HEK293T (cell line): Measurements from ENCODE around the gene ADGRB3.

Source experiments
- CTCF ChIA-PET: fragments of 350-600 bp; formaldehyde crosslinking; extraction: SDS; loops from one replicate; lab custom pipeline; 2021; ENCODE audit warnings: antibody characterized with exemption, inconsistent platforms; lab: Yijun Ruan, JAX
- POLR2A ChIA-PET: fragments of 350-600 bp; formaldehyde crosslinking; extraction: SDS; loops from one replicate; lab custom pipeline; 2020; ENCODE audit warnings: antibody characterized with exemption, inconsistent platforms; lab: Yijun Ruan, JAX
- DNase-seq: peaks from one replicate; pipeline ENCODE4 v3.0.0; 2012; ENCODE audit warnings: mixed read lengths; ENCODE audit errors: extremely low spot score
- ARNT ChIP-seq: fragments of 450-650 bp; IDR thresholded peaks from 2 replicates; pipeline ENCODE4 v1.6.1; 2017; ENCODE audit warnings: mild to moderate bottlenecking
- BHLHE40 ChIP-seq: fragments of 450-650 bp; IDR thresholded peaks from 2 replicates; pipeline ENCODE4 v1.6.1; 2016; ENCODE audit warnings: mild to moderate bottlenecking, moderate library complexity, borderline replicate concordance
- CTBP1 ChIP-seq: fragments of 450-650 bp; IDR thresholded peaks from 2 replicates; pipeline ENCODE4 v1.6.1; 2016; ENCODE audit warnings: borderline replicate concordance
- ELF4 ChIP-seq: fragments of 450-650 bp; IDR thresholded peaks from 2 replicates; pipeline ENCODE4 v1.6.1; 2017; ENCODE audit warnings: antibody characterized with exemption
- FOXA1 ChIP-seq: fragments of 450-650 bp; IDR thresholded peaks from 2 replicates; pipeline ENCODE4 v1.6.1; 2016; ENCODE audit warnings: mild to moderate bottlenecking
- FOXK2 ChIP-seq: fragments of 450-650 bp; IDR thresholded peaks from 2 replicates; pipeline ENCODE4 v1.6.1; 2016; ENCODE audit warnings: mild to moderate bottlenecking
- FOXM1 ChIP-seq: fragments of 450-650 bp; IDR thresholded peaks from 2 replicates; pipeline ENCODE4 v1.6.1; 2017; ENCODE audit warnings: mild to moderate bottlenecking, borderline replicate concordance
- HDGF ChIP-seq: fragments of 450-650 bp; IDR thresholded peaks from 2 replicates; pipeline ENCODE4 v1.6.1; 2017; ENCODE audit warnings: antibody characterized with exemption, borderline replicate concordance
- L3MBTL2 ChIP-seq: fragments of 450-650 bp; conservative IDR thresholded peaks from 2 replicates; pipeline ENCODE4 v1.6.1; 2016; ENCODE audit warnings: mild to moderate bottlenecking
- LEF1 ChIP-seq: fragments of 450-650 bp; IDR thresholded peaks from 2 replicates; pipeline ENCODE4 v1.6.1; 2017; ENCODE audit warnings: mild to moderate bottlenecking, borderline replicate concordance
- NFRKB ChIP-seq: fragments of 450-650 bp; IDR thresholded peaks from 2 replicates; pipeline ENCODE4 v1.6.1; 2016; ENCODE audit warnings: mild to moderate bottlenecking, moderate library complexity
- SP1 ChIP-seq: fragments of 450-650 bp; IDR thresholded peaks from 2 replicates; pipeline ENCODE4 v1.6.1; 2017
- SUZ12 ChIP-seq: fragments of 450-650 bp; IDR thresholded peaks from 2 replicates; pipeline ENCODE4 v1.6.1; 2016; ENCODE audit warnings: mild to moderate bottlenecking
- TARDBP ChIP-seq: fragments of 450-650 bp; IDR thresholded peaks from 2 replicates; pipeline ENCODE4 v1.6.1; 2016
- ZNF384 ChIP-seq: fragments of 450-650 bp; IDR thresholded peaks from 2 replicates; pipeline ENCODE4 v1.6.1; 2016
- TF ChIP-seq, protein P1 (sequence below): fragments of 450-650 bp; IDR thresholded peaks from 2 replicates; pipeline ENCODE4 v1.6.1; 2016

ADGRB3 gene

GRCh38 chr6:68760941-68761676 is 126.0 kb downstream of the ADGRB3 start:
- no peak for DNase-seq
- ChIA-PET CTCF (no interaction called here), POLR2A (no interaction called here)
- no peak for TF ChIP-seq SUZ12
- no peak for TF ChIP-seq ZNF384
- TF ChIP-seq FOXM1: no peak
- no peak for TF ChIP-seq HDGF
- no peak for TF ChIP-seq LEF1
- no peak for TF ChIP-seq ARNT
- no peak for TF ChIP-seq FOXK2
- TF ChIP-seq, protein P1, sequence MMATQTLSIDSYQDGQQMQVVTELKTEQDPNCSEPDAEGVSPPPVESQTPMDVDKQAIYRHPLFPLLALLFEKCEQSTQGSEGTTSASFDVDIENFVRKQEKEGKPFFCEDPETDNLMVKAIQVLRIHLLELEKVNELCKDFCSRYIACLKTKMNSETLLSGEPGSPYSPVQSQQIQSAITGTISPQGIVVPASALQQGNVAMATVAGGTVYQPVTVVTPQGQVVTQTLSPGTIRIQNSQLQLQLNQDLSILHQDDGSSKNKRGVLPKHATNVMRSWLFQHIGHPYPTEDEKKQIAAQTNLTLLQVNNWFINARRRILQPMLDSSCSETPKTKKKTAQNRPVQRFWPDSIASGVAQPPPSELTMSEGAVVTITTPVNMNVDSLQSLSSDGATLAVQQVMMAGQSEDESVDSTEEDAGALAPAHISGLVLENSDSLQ: no peak

DNA sequence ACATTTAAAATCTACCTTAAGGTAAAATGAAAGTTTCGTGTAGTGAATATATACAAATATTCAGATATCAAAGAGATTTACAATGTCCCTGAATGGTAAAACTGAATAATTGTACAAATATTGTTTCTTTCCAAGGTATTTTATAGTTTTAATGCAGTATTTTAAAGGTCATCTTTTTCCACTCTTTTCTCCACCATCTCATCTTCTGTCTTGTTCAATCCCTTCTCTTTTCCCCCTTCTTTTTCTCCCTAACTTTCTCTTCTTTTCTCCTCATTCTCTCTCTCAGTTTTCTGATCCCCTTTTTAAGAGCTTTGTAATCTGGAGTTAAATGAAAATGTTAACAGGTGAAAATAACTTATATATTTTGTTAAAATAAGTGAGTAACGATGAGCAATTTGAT is 126.9 kb downstream of the ADGRB3 start:
- TF ChIP-seq FOXM1: no peak
- no peak for TF ChIP-seq ELF4
- TF ChIP-seq ARNT: no peak
- TF ChIP-seq ZNF384: no peak
- TF ChIP-seq, protein P1: no peak
- no peak for TF ChIP-seq BHLHE40
- TF ChIP-seq FOXK2: no peak
- TF ChIP-seq LEF1: no peak
- TF ChIP-seq CTBP1: no peak
- no peak for TF ChIP-seq SUZ12
- no peak for TF ChIP-seq SP1
- TF ChIP-seq FOXA1: no peak
- TF ChIP-seq HDGF: no peak
- TF ChIP-seq L3MBTL2: no peak
- no peak for TF ChIP-seq TARDBP
- ChIA-PET POLR2A (no interaction called here), CTCF (no interaction called here)
- no peak for DNase-seq

DNA sequence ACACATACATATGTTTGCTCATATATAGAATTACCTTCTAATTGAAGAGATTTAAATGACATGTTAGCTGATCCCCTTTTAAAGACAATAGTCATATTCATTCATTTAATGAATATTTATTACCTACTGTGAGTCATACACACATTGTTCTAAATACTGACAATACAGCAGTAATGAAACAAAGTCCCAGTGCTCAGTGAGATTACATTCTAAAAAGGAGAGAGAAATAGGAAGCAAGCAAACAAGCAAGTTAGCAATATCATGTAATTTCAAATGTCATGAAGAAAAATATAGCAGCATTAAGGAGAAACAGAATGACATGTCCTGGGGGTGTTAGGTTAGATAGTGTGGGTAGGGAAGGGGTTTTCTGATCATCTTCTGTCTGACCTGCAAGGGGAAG is 136.3 kb downstream of the ADGRB3 start:
- DNase-seq: no peak
- CTCF ChIA-PET: no interaction called here
- no peak for TF ChIP-seq HDGF
- no peak for TF ChIP-seq ZNF384
- TF ChIP-seq FOXM1: no peak
- no peak for TF ChIP-seq SUZ12
- no peak for TF ChIP-seq L3MBTL2
- TF ChIP-seq CTBP1: no peak
- no peak for TF ChIP-seq FOXK2
- TF ChIP-seq, protein P1: no peak
- no peak for TF ChIP-seq LEF1
- TF ChIP-seq NFRKB: no peak
- no peak for TF ChIP-seq BHLHE40
- POLR2A ChIA-PET: no interaction called here

GRCh38 chr6:68774843-68775242 is 139.8 kb downstream of the ADGRB3 start:
- CTCF ChIA-PET: no interaction called here
- DNase-seq: no peak
- TF ChIP-seq L3MBTL2 (no peak), ELF4 (no peak), LEF1 (no peak), SUZ12 (no peak), BHLHE40 (no peak), FOXA1 (no peak), HDGF (no peak), ZNF384 (no peak), ARNT (no peak), FOXK2 (no peak), FOXM1 (no peak), NFRKB (no peak), SP1 (no peak), TARDBP (no peak)
- POLR2A ChIA-PET: no interaction called here

- CTCF ChIA-PET: no interaction called here
- TF ChIP-seq ARNT (no peak), BHLHE40 (no peak), ZNF384 (no peak), SP1 (no peak), LEF1 (no peak), NFRKB (no peak), HDGF (no peak)
- POLR2A ChIA-PET: no interaction called here
- DNase-seq: no peak
These were observed 141.3 kb downstream of the ADGRB3 start for GRCh38 chr6:68776354-68776753.

DNA sequence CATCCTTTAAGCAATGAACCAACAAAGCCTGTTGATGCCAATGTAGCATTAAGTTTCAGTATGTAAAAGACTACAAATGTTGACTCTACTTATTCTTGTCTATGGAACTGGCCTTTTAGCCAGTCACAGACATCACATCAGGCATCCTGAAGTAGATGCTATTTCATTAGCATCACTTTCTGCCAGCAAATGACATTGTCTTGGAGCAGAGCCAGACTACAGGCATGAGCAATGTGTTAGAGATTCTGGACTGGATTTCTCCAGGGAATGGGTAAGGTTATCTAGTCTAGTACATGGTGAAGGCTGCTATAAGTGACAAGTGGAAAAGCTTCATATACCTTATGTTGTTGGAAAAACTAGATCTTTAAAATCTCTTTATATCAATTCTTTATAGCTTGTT is 142.9 kb downstream of the ADGRB3 start:
- POLR2A ChIA-PET: interaction anchor here (1.1 kb wide), 1 partner anchor 143 kb away, joined by 4 read pairs; the partner anchor contains the start of gene ADGRB3
- DNase-seq: no peak
- CTCF ChIA-PET: interaction anchor here (1.4 kb wide), 1 partner anchor 143 kb away, joined by 3 read pairs; the partner anchor contains the start of gene ADGRB3
- TF ChIP-seq ZNF384 (no peak), FOXA1 (no peak), FOXM1 (no peak), ARNT (no peak), TARDBP (no peak), HDGF (no peak), SP1 (no peak), BHLHE40 (no peak), LEF1 (no peak), NFRKB (no peak), SUZ12 (no peak), ELF4 (no peak), L3MBTL2 (no peak)
- TF ChIP-seq, protein P1: no peak
